ENCODE data around the gene CD248. TPM values are rescaled to one million over a fixed set of nuclear protein-coding genes. Genes with fewer than 3 reads are reported as not detected.

CD248 gene
- polyA plus RNA-seq, 1 donor: 52.2 TPM

DNA sequence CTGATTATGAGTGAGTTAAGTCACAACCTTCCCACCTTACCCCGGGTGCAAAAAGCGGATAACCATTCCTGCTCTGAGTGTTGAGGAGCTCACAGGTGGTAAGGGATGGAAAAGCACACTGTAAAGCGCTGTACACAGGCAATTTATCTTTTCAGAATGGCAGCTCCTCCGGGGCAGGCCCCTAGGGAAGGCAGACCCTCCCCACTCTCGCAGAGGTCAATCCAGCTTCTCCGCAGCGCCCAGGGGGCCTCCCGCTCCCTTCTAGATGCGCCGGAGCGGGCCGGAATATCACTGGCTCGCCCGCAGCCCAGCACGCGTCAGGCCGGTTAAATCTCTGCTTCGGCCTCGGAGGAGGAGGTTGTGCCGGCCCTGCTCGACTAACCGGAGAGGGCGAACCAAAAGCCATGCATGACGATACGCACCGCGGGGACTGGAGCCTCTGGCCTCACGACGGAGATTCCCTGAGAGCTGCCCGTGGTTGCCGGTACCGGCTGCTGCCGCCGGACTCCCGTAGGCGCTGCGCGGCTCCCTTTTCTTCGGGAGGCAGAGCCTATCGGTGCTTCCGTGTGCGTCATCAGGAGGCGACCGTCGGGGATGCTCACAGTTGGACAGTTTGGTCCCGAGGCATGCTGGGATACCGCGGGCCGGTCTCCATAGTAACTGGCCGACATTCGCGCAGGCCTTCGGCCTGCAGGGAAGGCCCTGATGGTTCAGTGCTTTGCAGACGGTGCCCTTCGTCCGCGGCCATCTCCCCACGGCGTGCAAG is 27.9 kb upstream of the CD248 start, which contains the start of gene BRMS1:
TSS of gene BRMS1 (minus strand) at position 555 of the 766 bp plus-strand sequence. CDS start 2,870 bp downstream, outside the sequence.
- peak; percentile 95 for DNase-seq

DNA sequence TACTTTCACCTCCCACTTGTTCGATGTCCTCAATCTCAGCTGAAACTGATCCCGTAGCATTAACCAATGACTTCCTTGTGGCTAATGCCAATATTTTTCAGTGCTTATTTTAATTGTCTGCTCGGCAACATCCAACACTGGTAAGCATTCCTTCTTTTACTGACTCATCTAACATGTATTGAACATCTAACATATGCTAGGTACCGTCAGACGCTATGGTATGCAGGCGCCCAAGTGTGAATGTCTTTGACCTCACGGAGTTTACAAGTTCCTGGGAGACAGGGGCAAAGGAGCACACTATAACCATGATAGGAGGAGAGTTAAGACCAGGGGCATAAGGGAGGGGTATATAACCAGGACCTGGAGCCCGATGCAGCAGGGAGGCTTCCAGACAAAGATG is 26.3 kb upstream of the CD248 start:
- DNase-seq: no peak

DNA sequence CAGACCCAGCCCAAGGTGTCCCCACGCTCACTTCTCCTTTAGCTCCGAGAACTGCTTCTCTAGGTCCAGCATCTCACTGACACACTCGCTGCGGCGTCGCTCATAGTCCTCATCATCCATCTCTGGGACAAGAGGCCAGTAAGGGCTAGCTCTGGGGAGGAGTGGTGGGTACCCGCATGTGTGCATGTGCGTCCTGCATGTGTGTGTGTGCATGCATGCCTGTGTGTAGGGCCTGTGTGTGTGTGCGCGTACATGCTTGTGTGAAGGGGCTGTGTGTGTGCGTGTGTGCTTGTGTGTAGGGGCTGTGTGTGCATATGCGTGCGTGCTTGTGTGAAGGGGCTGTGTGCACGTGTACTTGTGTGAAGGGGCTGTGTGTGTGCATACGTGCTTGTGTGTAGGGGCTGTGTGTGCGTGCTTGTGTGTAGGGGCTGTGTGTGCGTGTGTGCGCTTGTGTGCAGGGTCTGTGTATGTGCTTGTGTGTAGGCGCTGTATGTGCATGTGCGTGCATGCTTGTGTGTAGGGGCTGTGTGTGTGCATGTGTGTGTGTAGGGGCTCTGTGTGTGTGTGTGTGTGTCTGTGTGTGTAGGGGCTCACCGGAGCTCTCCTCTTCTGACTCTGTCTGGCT is 24.8 kb upstream of the CD248 start:
- DNase-seq: no peak

DNA sequence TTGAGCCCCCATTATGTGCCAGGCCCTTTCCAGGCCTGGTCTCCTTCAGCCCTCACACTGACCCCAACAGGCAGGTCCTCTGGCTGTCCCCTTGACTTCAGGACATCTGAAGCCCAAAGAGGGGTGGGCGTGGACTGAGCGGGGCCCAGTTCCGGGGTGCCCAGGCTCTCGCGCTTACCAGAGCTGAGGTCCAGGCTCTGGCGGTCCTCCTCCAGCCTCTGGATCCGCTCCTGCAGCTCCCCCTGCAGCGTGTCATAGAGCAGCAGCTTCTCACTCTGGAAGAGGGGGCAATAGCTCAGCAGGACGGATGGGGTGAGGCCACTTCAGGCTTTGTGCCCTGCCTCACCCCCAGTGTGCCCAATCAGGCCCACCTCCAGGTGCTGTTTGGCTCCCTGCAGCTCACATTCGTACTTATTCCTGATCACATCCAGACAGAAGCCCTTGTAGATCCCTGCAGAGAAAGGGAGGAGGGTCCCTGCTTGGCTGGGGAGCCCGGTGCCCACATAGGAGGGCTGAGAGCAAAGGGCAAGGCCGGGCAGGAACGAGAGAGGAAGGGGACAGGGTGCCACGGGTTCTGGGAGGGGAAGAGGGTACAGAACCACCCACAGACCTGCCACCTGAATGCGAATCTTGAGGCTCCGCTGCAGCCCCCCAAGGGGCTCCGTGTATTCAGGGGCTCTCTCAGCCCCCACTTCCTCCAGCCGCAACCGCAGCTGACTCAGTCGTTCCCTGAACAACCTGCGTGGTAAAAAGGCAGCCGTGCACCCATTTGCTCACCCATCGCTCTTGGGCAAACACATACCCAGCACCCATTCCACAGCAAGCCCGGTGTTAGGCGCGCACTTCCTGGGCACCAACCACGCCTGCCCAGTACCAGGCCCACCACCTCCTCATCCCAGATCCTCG is 24.0 kb upstream of the CD248 start:
- no peak for DNase-seq

- DNase-seq: no peak
Observed at GRCh38 chr11:66339686-66340483, 23.0 kb upstream of the CD248 start.

GRCh38 chr11:66339162-66339675 is 22.4 kb upstream of the CD248 start:
- no peak for DNase-seq

DNA sequence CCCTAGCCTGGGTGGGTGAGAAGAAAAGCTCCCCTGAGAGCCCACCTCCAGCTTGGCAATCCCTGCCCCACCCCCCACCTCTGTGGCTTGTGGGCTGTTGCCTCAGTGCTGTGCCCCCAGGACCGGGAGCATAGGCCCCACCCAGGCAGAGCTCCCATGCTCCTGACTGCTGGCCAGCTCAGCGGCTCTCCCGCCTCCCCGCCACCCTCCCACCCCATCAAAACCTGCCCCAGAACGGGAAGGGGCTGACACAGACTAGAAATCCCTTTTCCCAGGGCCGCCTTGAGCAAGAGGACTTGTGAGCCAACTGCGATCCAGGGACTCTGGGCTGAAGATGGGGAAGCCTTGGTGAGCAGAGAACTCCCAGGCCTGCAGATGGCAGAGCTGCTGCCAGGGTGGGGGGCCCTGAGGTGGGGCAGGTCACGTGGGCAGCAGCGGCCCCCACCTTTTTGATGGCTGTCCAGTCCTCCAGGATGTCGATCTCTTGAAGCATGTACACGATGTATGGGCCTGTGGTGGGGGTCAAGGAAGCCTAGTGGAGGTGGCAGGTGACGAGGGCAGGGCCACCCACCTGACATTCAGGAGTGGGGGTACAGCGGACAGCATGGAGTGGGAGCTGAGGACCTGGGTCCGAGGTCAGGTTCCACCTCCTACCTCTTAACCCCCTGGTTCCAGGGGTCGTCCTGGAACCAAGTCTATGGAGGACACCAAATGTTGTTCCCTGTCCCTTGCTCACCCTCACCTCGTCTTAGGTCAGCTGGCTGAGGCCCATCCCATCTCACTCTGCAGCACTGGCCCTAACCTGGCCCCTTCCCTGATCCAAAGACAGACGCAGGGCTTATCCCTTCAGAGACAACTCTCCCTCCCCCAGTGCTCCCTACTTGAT is 21.7 kb upstream of the CD248 start:
- no peak for DNase-seq

DNA sequence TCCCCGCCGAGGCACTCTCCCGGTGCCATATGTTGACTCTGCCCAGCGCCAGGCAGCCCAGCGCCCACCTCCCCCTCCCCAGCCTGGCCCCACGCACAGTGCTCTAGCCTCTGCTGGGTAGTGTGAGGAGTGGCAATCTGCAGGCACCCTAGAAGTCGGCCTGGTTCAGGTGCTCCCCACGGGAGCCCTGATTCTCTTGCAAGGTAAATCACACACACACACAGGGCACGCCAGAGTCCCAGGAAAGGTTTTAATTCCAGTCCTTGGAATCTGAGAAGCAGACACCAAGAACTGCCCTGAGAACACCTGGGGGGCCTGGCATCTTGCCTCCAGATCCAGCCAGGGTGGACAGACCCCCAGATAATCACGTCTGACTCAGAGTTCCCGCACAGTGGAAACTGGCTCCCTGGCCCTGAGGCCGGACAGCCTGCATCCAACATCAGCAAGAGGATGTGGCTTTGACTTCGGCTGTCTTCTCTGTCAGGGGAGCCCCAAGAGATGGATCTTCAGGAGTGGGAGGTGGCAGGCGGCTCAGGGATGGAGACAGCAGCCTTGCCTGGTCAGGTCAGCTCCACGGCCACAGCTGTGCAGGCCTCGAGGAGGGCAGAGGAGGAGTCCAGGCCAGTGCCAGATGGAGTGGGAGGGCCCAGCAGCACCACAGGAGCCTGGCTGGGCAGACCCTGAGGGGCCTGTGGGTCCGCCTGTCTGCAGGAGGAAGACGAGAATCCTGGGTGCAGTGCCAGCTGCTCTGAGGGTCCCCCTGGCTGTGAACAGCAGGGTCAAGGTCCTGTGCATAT is 20.5 kb upstream of the CD248 start:
- no peak for DNase-seq

GRCh38 chr11:66336234-66337102 is 19.6 kb upstream of the CD248 start, which contains the start of gene RIN1:
RIN1 (minus strand) TSS chr11:66336434; CDS start chr11:66336402, 32 bp downstream.
- no peak for DNase-seq

DNA sequence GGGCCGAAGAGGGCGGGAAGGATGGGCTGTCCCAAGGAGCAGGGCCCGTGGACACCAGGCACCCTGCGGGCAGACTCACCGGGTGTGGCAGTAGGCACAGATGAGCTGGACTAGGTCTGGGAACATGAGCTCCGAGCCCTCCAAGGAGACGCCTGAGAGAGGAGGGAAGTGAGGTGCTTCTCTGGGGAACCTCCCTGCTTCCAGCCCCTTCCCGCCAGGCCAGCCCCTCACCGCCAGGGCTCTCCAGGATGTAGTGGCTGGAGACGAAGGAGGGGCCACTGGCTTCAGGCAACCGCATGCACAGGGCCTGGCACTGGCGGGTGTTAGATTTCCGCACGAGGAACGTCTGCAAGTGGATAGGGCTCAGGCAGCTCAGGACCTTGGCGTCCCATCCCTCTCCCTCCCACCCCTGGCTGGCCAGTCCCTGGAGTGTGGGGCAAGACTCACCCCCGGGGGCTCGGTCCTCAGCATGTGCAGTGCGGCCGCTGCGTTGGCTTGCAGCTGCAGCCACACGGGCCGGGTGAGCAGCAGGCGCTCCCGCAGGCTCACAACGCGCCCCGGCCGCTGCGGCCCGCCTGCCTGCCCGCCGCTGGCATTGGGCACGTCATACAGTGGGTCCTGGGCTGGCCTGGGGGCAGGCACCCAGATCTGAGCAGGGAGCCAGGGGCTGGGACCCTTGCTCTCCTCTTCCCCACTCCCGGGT is 18.8 kb upstream of the CD248 start:
- no peak for DNase-seq

DNA sequence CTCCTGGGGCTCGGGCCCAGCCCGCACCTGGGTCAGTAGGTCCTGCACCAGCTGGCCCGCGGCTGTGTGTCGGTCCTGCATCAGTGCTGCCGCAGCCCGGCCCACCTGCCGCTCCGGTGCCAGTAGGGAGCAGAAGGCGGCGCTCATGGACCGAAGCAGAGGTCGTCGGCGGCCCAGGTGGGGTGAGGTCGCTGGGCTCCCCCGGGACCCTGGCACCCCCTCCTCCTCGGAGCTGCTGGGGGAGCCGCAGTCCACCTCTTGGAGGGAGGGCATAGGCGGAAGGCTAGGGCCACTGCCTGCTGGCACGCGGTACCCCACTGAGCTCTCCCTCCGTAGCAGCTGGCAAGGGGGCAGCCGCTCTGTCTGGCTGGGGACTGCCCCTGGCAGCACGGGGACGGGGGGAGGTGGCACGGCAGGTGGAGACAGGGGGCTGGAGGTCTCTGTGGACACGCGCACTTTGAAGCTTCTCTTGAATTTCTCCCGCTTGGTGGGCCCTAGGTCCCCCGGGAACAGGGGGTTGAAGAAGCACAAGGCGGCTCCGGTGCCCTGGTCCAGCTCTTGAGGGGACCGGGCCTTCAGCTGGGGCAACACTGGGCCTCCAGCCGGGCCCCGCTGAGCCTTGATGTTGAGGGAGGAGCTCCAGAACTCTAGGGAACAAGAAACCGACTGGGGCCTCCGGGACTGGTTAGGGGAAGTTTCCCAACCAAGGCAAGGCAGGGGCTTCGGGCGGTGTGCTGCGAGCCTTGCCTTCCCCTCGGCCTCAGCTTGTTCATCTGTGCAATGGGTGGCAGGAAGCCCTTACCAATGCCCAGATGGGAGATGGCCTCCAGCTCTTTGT is 18.0 kb upstream of the CD248 start:
- no peak for DNase-seq

- DNase-seq: no peak
Observed at GRCh38 chr11:66333896-66334604, 17.2 kb upstream of the CD248 start.

GRCh38 chr11:66333220-66333877 is 16.5 kb upstream of the CD248 start:
- DNase-seq: no peak

DNA sequence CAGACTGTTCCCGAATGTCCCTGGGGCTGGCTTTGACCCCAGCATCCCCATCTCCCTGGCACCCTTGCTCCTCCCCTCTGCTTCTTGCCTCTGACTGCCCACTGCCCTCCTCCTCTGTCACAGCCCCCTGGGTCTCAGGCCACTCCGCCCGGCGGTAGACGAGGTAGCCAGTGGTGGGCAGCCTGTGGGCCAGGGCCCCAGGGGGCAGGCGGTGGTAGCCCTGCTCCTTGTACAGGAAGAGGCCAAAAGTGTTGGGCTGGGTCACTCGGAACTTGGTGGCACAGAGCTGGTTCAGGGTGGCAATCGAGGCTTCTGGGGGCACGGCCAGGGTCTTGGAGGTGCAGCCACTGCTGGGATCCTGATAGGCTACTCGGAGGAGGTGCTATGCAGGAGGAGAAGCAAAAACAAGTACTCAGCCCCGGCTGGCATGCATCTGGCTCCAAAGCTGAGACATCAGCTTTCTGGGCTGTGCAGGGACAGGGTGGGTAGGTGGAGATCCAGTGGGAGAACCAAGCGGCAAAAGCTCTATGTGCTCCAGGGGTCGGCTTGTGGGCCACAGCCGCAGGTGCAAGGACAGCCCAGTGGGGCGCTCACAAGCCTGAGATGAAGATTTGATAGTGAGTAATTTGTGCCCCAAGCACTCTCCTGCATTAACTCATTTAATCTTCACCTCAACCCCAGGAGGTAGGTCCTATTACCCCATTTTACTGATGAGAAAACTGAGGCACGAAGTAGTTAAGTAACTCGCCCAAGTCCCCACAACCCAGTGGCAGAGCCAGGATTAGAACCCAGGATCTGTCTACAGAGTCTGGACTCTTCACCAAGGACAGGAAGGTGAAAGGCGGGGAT is 15.8 kb upstream of the CD248 start:
- no peak for DNase-seq

All from left kidney (tissue), 2 donors.